Central memory CD8-positive, alpha-beta T cell (primary cell): Measurements from ENCODE around the gene TRIM61.
"Not testable (repeated sequence)": the region's sequence is repeated elsewhere in the genome, so short reads cannot be mapped to it uniquely, and the experiment has no call there.

Experiments used
- ATAC-seq: fragments of 150-1000 bp; cut with Tn5 transposase; replicated peaks from 2 replicates; pipeline ENCODE4 v1.10.0; 2022; ENCODE audit warnings: mild to moderate bottlenecking, moderate FRiP score, moderate number of reproducible peaks; ENCODE audit not compliant: poor library complexity, severe bottlenecking; ENCODE audit errors: extremely low read depth
- DNase-seq, 2 donors: peaks; one replicate each; pipeline ENCODE4 v3.0.0; 2021; ENCODE audit warnings: low spot score in 2 of 2
- H3K27ac Mint-ChIP-seq: one replicate; pipeline ENCODE4 v1.8.0; 2022; ENCODE audit warnings: low read depth, mild to moderate bottlenecking, moderate library complexity, mixed read lengths
- H3K27me3 Mint-ChIP-seq: one replicate; pipeline ENCODE4 v1.8.0; 2022; ENCODE audit warnings: mixed read lengths
- H3K36me3 Mint-ChIP-seq: one replicate; pipeline ENCODE4 v1.8.0; 2022; ENCODE audit warnings: mild to moderate bottlenecking, moderate library complexity, mixed read lengths; ENCODE audit not compliant: insufficient read depth
- H3K4me1 Mint-ChIP-seq: one replicate; pipeline ENCODE4 v1.8.0; 2022; ENCODE audit warnings: mixed read lengths
- H3K4me3 Mint-ChIP-seq: one replicate; pipeline ENCODE4 v1.8.0; 2022; ENCODE audit warnings: mild to moderate bottlenecking, moderate library complexity, mixed read lengths
- H3K9me3 Mint-ChIP-seq: one replicate; pipeline ENCODE4 v1.8.0; 2022; ENCODE audit warnings: mixed read lengths

The TRIM61 gene

DNA sequence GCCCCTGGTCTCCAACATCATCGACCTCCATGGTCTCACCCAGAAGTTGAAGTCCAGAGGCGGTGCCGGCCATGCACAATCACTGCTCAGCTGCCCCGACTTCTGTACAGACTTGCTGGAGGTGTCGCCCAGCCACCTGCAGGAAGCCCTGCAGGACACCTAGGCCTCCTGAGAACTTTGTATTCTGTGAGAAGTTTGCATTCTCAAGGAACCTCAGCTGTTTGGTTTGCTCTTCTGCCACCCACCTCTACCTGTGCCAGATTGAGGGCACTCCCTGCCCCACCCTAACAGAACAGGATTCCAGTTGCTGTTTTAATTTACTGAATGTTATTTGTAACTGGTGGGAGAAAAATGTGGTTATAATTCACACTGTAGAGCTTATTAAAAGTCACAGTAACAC, 46.8 kb downstream of the TRIM61 start:
- Mint-ChIP-seq H3K4me3 (no peak overlapping the region), H3K9me3 (no peaks in the 10 kb centered on the region), H3K4me1 (no peaks in the 10 kb centered on the region), H3K27ac (no peak overlapping the region), H3K27me3 (peaks cover 26% of the 10 kb centered on the region), H3K36me3 (peaks cover 2% of the 10 kb centered on the region)
- DNase-seq (no peak), ATAC-seq (no peak)

DNA sequence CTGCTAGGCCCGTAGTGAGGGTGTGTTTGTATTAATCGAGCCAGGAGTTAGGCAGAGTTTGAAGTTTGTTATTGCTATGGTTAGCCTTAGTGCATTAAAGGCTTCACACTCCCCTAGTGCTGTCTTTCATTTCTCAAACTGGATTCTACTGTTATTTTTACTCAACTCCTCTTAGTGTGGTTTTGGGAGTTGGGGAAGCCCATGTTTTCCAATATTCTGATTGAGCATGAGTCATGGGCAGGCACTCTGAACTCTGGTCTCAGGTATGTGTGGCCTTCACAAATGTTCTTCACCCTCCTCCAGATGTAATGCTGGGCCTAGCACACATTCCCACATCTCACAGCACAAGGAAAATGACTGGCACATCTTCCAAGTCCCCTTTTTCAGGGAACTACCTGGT, 50.4 kb downstream of the TRIM61 start:
- H3K27ac Mint-ChIP-seq, H3K9me3 Mint-ChIP-seq, DNase-seq, H3K36me3 Mint-ChIP-seq, H3K4me1 Mint-ChIP-seq, H3K4me3 Mint-ChIP-seq, ATAC-seq: not testable (repeated sequence)
- H3K27me3 Mint-ChIP-seq = peaks cover 24% of the 10 kb centered on the region

DNA sequence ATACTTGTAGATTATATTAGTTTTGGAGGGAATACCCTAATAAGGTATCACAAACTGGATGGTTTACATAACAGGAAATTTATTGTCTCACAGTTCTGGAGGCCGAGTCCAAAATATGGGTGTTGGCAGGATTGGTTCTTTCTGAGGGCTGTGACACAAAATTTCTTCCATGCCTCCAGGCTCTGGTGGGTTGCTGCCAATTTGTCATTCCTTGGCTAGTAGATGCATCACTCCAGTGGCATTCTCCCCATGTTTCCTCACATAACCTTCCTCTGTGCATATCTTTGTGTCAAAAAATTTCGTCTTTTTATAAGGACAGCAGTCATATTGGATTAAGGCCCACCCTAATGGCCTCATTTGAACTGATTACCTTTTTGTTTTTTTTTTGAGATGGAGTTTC, 51.2 kb downstream of the TRIM61 start:
- ATAC-seq (no peak), DNase-seq (no peak)
- peaks cover 24% of the 10 kb centered on the region for H3K27me3 Mint-ChIP-seq
- peaks cover 2% of the 10 kb centered on the region for H3K36me3 Mint-ChIP-seq
- H3K9me3 Mint-ChIP-seq = no peaks in the 10 kb centered on the region
- no peak overlapping the region for H3K27ac Mint-ChIP-seq
- no peak overlapping the region for H3K4me3 Mint-ChIP-seq
- H3K4me1 Mint-ChIP-seq = no peaks in the 10 kb centered on the region

GRCh38 chr4:164924670-164925238, 52.7 kb downstream of the TRIM61 start:
- H3K36me3 Mint-ChIP-seq = peaks cover 2% of the 10 kb centered on the region
- H3K9me3 Mint-ChIP-seq = no peaks in the 10 kb centered on the region
- ATAC-seq (no peak), DNase-seq (no peak)
- no peak overlapping the region for H3K27ac Mint-ChIP-seq
- no peak overlapping the region for H3K4me3 Mint-ChIP-seq
- H3K27me3 Mint-ChIP-seq = peaks cover 20% of the 10 kb centered on the region
- H3K4me1 Mint-ChIP-seq = no peaks in the 10 kb centered on the region

- ATAC-seq (no peak), DNase-seq (no peak)
- Mint-ChIP-seq H3K27me3 (no peaks in the 10 kb centered on the region), H3K27ac (no peak overlapping the region), H3K4me3 (no peak overlapping the region), H3K36me3 (no peaks in the 10 kb centered on the region), H3K9me3 (no peaks in the 10 kb centered on the region), H3K4me1 (no peaks in the 10 kb centered on the region)
These were observed 58.5 kb downstream of the TRIM61 start for GRCh38 chr4:164918956-164919355.
